MM.1S (cell line): Measurements from ENCODE around the gene EPB41L2.

Experiments used
- DNase-seq: peaks from one replicate; pipeline ENCODE4 v3.0.0-alpha.2; 2015
- H2AFZ ChIP-seq: fragments of 300-600 bp; sonication (generic); 2 replicates; pipeline ENCODE4 v1.6.0; 2016; ENCODE audit warnings: antibody characterized with exemption, low read length
- H3F3A ChIP-seq: fragments of 300-600 bp; sonication (generic); 2 replicates; pipeline ENCODE4 v1.6.1; 2016; ENCODE audit warnings: mild to moderate bottlenecking, antibody characterized with exemption, low read length, moderate library complexity, mixed read lengths; ENCODE audit not compliant: insufficient read depth
- H3K27ac ChIP-seq: fragments of 300-600 bp; sonication (generic); 2 replicates; pipeline ENCODE4 v1.5.1; 2016; ENCODE audit warnings: mild to moderate bottlenecking, low read length
- H3K27me3 ChIP-seq: fragments of 300-600 bp; sonication (generic); replicated peaks from 2 replicates; pipeline ENCODE4 v1.6.0; 2016; ENCODE audit warnings: low read length; ENCODE audit not compliant: insufficient read depth
- H3K36me3 ChIP-seq: fragments of 300-600 bp; sonication (generic); replicated peaks from 2 replicates; pipeline ENCODE4 v1.6.1; 2016; ENCODE audit warnings: mild to moderate bottlenecking, low read length, mixed read lengths; ENCODE audit not compliant: insufficient read depth
- H3K4me1 ChIP-seq: fragments of 300-600 bp; sonication (generic); 2 replicates; pipeline ENCODE4 v1.6.1; 2016; ENCODE audit warnings: low read length, mixed read lengths
- H3K4me2 ChIP-seq: fragments of 300-600 bp; sonication (generic); 2 replicates; pipeline ENCODE4 v1.6.0; 2016; ENCODE audit warnings: low read depth, low read length
- H3K4me3 ChIP-seq: fragments of 300-600 bp; sonication (generic); 2 replicates; pipeline ENCODE4 v1.5.1; 2016; ENCODE audit warnings: low read length, mixed read lengths
- H3K79me2 ChIP-seq: fragments of 300-600 bp; sonication (generic); 2 replicates; pipeline ENCODE4 v1.6.1; 2016; ENCODE audit warnings: mixed run types, low read length, mixed read lengths
- H3K9ac ChIP-seq: fragments of 300-600 bp; sonication (generic); 2 replicates; pipeline ENCODE4 v1.6.1; 2016; ENCODE audit warnings: low read length, mixed read lengths
- H3K9me2 ChIP-seq: fragments of 300-600 bp; sonication (generic); replicated peaks from 2 replicates; pipeline ENCODE4 v1.6.1; 2016; ENCODE audit warnings: mild to moderate bottlenecking, low read length, mixed read lengths; ENCODE audit not compliant: insufficient read depth
- H3K9me3 ChIP-seq: fragments of 300-600 bp; sonication (generic); replicated peaks from 2 replicates; pipeline ENCODE4 v1.6.1; 2016; ENCODE audit warnings: mild to moderate bottlenecking, low read length, mixed read lengths; ENCODE audit not compliant: insufficient read depth
- H4K20me1 ChIP-seq: fragments of 300-600 bp; sonication (generic); 2 replicates; pipeline ENCODE4 v1.6.1; 2016; ENCODE audit warnings: mild to moderate bottlenecking, low read length, moderate library complexity, mixed read lengths; ENCODE audit not compliant: insufficient read depth
- CTCF ChIP-seq: fragments of 300-600 bp; sonication (generic); IDR thresholded peaks from 2 replicates; pipeline ENCODE4 v1.5.1; 2016; ENCODE audit warnings: antibody characterized with exemption, low read length, mixed read lengths
- EZH2 ChIP-seq: fragments of 300-600 bp; sonication (generic); optimal IDR thresholded peaks from 2 replicates; pipeline ENCODE3; 2017; ENCODE audit warnings: low read depth, mild to moderate bottlenecking, antibody characterized with exemption, low read length, mixed read lengths
- EZH2phosphoT487 ChIP-seq: fragments of 300-600 bp; sonication (generic); IDR thresholded peaks from 2 replicates; pipeline ENCODE4 v1.6.1; 2018; ENCODE audit warnings: antibody characterized with exemption, low read length

Gene EPB41L2

GRCh38 chr6:130923350-130923749 is 139.7 kb downstream of the EPB41L2 start:
- no peak for DNase-seq
- Histone ChIP-seq H3K27me3 (no peaks in the 10 kb centered on the region), H3K9me3 (no peaks in the 10 kb centered on the region), H3K27ac (no peak overlapping the region), H3F3A (no peaks in the 10 kb centered on the region), H4K20me1 (no peaks in the 10 kb centered on the region), H3K79me2 (no peaks in the 10 kb centered on the region), H3K9ac (no peak overlapping the region), H3K9me2 (no peaks in the 10 kb centered on the region), H3K36me3 (no peaks in the 10 kb centered on the region), H3K4me1 (no peaks in the 10 kb centered on the region), H2AFZ (no peak overlapping the region), H3K4me3 (no peak overlapping the region), H3K4me2 (no peak overlapping the region)
- TF ChIP-seq CTCF = no peak
- no peak for TF ChIP-seq EZH2phosphoT487
- TF ChIP-seq EZH2 = no peak

- Histone ChIP-seq H3K9me3 (no peaks in the 10 kb centered on the region), H3K9ac (no peak overlapping the region), H4K20me1 (no peaks in the 10 kb centered on the region), H3K27me3 (no peaks in the 10 kb centered on the region), H3K9me2 (no peaks in the 10 kb centered on the region), H2AFZ (no peak overlapping the region), H3K4me2 (no peak overlapping the region), H3K27ac (no peak overlapping the region), H3K4me3 (no peak overlapping the region), H3K36me3 (no peaks in the 10 kb centered on the region), H3F3A (no peaks in the 10 kb centered on the region), H3K4me1 (no peaks in the 10 kb centered on the region), H3K79me2 (no peaks in the 10 kb centered on the region)
- DNase-seq = no peak
- TF ChIP-seq EZH2 (no peak), EZH2phosphoT487 (no peak), CTCF (no peak)
Measured at GRCh38 chr6:130922922-130923321, 140.1 kb downstream of the EPB41L2 start.

- H3K36me3 ChIP-seq = no peaks in the 10 kb centered on the region
- H3K4me1 ChIP-seq = no peaks in the 10 kb centered on the region
Measured at GRCh38 chr6:130920969-130921368, 142.1 kb downstream of the EPB41L2 start.

More at GRCh38 chr6:130920969-130921368, 142.1 kb downstream of the EPB41L2 start:
- Histone ChIP-seq H3K9me3 (no peaks in the 10 kb centered on the region), H3K9me2 (no peaks in the 10 kb centered on the region), H3K79me2 (no peaks in the 10 kb centered on the region), H3K27ac (no peak overlapping the region), H3K4me3 (no peak overlapping the region), H2AFZ (no peak overlapping the region), H3K9ac (no peak overlapping the region), H3K4me2 (no peak overlapping the region), H3K27me3 (no peaks in the 10 kb centered on the region), H3F3A (no peaks in the 10 kb centered on the region), H4K20me1 (no peaks in the 10 kb centered on the region)
- DNase-seq = no peak
- TF ChIP-seq CTCF (no peak), EZH2phosphoT487 (no peak), EZH2 (no peak)
